HFF-Myc (cell line): ENCODE measurements around the gene TSPAN17.
"Not testable (repeated sequence)": the region's sequence is repeated elsewhere in the genome, so short reads cannot be mapped to it uniquely, and the experiment has no call there.

ENCODE experiments used
- DNase-seq: peaks from one replicate; pipeline ENCODE4 v3.0.0-alpha.2; 2011; ENCODE audit warnings: low read depth; ENCODE audit errors: extremely low read depth
- H3K4me3 ChIP-seq: replicated peaks from 2 replicates; pipeline ENCODE4 v1.5.1; 2011; ENCODE audit warnings: low read depth, mild to moderate bottlenecking, control low read depth, low read length
- TF ChIP-seq, protein P1 (sequence below): IDR thresholded peaks from 2 replicates; pipeline ENCODE4 v1.5.1; 2012; ENCODE audit warnings: mild to moderate bottlenecking, low read depth, low read length, control low read depth; ENCODE audit errors: missing control alignments

The TSPAN17 gene

DNA sequence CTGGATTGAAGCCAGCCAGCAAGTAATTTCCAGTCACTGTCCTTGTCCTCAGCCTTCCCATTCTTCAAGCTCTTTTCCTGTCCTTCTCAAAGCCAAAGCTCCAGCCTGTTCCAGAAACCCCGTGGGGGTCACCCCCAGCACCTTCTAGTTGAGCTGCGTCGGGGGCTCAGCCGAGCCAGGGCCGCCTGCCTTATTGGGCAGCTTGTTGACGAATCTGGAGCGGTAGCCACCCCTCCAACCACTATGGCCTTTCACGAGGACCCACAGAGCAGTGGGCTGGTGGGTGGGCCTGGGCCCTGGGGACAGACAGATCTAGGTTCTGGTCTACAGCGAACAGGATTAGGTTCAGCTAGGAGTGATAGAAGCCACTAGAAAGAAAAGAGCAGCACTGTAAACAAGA lies 47.3 kb downstream of the TSPAN17 start:
- TF ChIP-seq, protein P1, sequence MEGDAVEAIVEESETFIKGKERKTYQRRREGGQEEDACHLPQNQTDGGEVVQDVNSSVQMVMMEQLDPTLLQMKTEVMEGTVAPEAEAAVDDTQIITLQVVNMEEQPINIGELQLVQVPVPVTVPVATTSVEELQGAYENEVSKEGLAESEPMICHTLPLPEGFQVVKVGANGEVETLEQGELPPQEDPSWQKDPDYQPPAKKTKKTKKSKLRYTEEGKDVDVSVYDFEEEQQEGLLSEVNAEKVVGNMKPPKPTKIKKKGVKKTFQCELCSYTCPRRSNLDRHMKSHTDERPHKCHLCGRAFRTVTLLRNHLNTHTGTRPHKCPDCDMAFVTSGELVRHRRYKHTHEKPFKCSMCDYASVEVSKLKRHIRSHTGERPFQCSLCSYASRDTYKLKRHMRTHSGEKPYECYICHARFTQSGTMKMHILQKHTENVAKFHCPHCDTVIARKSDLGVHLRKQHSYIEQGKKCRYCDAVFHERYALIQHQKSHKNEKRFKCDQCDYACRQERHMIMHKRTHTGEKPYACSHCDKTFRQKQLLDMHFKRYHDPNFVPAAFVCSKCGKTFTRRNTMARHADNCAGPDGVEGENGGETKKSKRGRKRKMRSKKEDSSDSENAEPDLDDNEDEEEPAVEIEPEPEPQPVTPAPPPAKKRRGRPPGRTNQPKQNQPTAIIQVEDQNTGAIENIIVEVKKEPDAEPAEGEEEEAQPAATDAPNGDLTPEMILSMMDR = no peak
- no peak overlapping the region for H3K4me3 ChIP-seq
- DNase-seq = no peak

DNA sequence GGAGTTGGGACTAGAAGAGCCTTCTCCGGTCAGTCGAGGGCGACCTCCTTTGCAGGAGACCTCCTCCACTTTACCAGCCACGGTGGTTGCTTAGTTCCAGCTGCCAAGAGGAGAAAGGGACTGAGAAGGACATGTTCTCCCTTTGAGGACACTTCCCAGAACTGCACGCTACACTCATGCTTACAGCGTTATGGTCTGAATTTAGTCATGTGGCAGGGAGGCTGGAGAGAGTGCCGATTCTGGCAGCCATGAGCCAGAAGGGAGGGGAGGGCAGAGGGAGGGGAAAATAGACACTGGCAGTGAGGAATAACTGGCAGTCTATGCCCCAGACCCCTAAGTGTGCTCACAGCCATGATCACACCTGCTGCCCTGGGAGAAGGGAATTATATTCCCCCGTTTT lies 47.8 kb downstream of the TSPAN17 start:
- H3K4me3 ChIP-seq = no peak overlapping the region
- TF ChIP-seq, protein P1 = no peak
- no peak for DNase-seq

DNA sequence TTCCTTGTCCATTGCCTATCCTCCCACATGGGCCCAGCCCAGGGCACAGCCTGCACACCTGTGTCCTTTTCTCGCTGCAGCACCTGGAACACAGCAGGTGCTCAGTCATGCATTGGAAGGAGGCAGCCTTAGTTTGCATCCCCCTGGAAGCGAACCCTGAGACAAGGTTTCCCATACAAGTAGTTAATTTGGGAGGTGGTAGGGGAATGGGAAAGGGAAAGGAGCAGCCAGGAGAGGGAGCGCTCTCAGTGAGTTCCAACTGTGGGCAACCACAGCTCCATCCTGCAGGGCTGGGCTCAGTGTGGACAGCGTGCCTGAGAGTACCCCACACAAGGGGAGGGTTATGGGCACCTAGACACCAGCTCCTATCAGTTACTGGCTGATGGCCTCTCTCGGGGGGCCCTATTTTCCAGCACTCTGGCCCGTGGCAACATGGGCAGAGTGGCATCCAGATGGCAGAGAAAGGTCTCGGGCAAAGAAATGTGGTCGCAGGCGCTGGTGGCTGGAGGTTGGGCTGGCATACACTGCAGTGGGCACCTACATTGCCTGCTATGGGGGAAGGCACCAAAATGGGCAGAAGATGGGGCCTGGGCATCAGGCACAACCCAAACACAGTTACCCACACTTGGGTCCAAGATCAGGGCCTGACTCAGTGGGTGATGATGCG lies 50.1 kb downstream of the TSPAN17 start:
- TF ChIP-seq, protein P1 = no peak
- DNase-seq = no peak
- no peak overlapping the region for H3K4me3 ChIP-seq

DNA sequence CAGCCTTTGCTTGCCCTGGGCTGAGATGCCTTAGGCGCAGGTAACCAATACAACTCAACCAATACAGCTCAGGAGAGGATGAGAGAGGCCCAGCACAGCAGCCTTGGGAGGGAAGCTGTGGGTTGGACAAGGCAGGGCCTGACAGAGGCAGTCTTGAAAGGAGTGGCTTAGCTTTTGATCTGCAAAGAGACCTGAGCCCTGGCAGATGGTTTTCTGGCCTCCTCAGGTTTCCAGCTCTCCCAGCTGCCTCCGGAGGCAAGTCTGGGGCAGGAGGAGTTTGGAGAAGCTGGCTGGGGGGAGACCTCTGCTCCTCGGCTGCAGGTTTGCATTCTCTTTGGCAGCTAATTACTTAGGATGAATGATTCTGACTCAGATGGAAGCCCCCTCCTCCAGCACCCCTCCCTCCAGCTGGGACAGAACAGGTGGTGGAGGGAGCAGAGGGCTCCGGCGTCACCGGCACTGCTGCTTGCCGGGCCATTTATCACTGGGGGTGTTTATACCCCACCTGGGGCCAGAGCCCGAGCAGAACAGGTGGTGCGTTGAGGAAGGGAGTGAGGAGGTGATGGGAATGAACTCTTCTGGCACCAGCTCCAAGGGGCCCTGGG lies 50.8 kb downstream of the TSPAN17 start:
- TF ChIP-seq, protein P1 = no peak
- no peak for DNase-seq
- no peak overlapping the region for H3K4me3 ChIP-seq

DNA sequence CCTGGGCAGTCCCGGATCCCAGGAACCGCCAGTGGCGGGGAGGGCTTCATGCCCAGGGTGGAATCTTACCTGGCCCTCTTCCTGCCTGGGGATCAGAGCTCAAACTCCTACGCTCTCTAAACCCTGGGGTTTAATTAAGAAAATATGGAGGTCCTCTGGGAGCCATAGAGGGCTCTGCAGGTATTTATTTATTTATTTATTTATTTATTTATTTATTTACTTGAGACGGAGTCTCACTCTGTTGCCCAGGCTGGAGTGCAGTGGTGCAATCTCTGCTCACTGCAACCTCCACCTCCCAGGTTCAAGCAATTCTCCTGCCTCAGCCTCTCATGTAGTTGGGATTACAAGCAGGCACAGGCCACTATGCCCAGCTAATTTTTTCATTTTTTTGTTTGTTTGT lies 52.2 kb downstream of the TSPAN17 start:
- not testable (repeated sequence) for H3K4me3 ChIP-seq, DNase-seq

DNA sequence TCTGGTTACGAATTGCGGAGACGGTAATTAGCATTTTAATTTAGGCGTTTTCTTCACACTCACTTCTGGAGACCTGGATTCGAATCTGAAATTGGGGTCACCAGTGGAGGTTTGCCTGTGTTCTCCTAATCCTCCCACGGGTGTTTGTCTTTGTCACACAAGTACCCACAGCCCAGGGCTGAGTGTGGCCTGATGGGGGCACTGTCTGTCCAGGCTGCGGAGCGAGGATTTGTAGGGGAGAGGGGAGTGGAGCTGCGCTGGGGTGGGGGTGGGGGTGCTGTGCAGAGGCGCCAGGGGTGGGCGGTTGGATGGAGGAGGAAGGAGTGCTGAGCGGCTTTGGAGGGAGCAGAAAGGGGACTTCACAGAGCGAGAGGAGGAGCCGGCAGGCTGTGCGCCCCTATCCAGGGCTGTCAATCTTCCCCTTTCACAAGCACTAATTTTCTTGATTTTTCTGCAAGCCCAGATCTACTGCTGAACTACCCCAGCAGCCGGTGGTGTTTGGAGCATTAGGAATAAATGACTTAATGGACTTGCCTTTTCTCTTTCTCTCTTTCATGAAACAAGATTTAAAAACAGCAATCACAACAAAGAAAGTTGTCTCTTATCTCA lies 53.1 kb downstream of the TSPAN17 start:
- no peak overlapping the region for H3K4me3 ChIP-seq
- TF ChIP-seq, protein P1 = peak; percentile 36
- no peak for DNase-seq
